GM19463 (cell line): ENCODE results near the gene POLR2H.

Experiments used
- ATAC-seq: cut with Tn5 transposase; IDR thresholded peaks from one replicate; pipeline ENCODE4 v1.9.1; 2021; ENCODE audit warnings: mild to moderate bottlenecking, moderate library complexity; ENCODE audit not compliant: unreplicated experiment

Gene POLR2H

GRCh38 chr3:184361532-184361931 lies at the start of gene POLR2H, which contains the start of gene CLCN2:
Gene POLR2H, plus strand, starts transcription at chr3:184361710. Its CDS starts 1,783 bp downstream, at chr3:184363493.
Gene CLCN2, minus strand, starts transcription at chr3:184361605. Its CDS starts 126 bp downstream, at chr3:184361479.
- peak; percentile 45 for ATAC-seq

- ATAC-seq, result peak; percentile 83
Observed at GRCh38 chr3:184314363-184314699, 47.2 kb upstream of the POLR2H start, which contains the start of gene EIF4G1. Gene EIF4G1, plus strand, starts transcription at chr3:184314606. Its CDS starts 1,191 bp downstream, at chr3:184315797.

- peak; percentile 51 for ATAC-seq
Observed at GRCh38 chr3:184314700-184315542, 46.6 kb upstream of the POLR2H start.

- no peak for ATAC-seq
Observed at GRCh38 chr3:184315543-184315867, 46.0 kb upstream of the POLR2H start.

GRCh38 chr3:184315871-184316661 lies 45.4 kb upstream of the POLR2H start:
- no peak for ATAC-seq

- ATAC-seq, result no peak
Observed at GRCh38 chr3:184316792-184317191, 44.7 kb upstream of the POLR2H start.

- ATAC-seq, result no peak
Observed at GRCh38 chr3:184317201-184317600, 44.3 kb upstream of the POLR2H start.

GRCh38 chr3:184320104-184320445 lies 41.4 kb upstream of the POLR2H start:
- no peak for ATAC-seq

- no peak for ATAC-seq
Observed at GRCh38 chr3:184321666-184322065, 39.8 kb upstream of the POLR2H start.

- no peak for ATAC-seq
Observed at GRCh38 chr3:184322731-184323487, 38.6 kb upstream of the POLR2H start.

- no peak for ATAC-seq
Observed at GRCh38 chr3:184323696-184324095, 37.8 kb upstream of the POLR2H start.

GRCh38 chr3:184325269-184325668 lies 36.2 kb upstream of the POLR2H start:
- ATAC-seq, result no peak

GRCh38 chr3:184325715-184326369 lies 35.7 kb upstream of the POLR2H start:
- no peak for ATAC-seq

- no peak for ATAC-seq
Observed at GRCh38 chr3:184327171-184327570, 34.3 kb upstream of the POLR2H start.

GRCh38 chr3:184328516-184328915 lies 33.0 kb upstream of the POLR2H start:
- ATAC-seq, result no peak

GRCh38 chr3:184332370-184333090 lies 29.0 kb upstream of the POLR2H start:
- ATAC-seq, result no peak

- no peak for ATAC-seq
Observed at GRCh38 chr3:184333190-184333589, 28.3 kb upstream of the POLR2H start.

- ATAC-seq, result no peak
Observed at GRCh38 chr3:184333700-184334099, 27.8 kb upstream of the POLR2H start.

GRCh38 chr3:184334470-184335158 lies 26.9 kb upstream of the POLR2H start:
- ATAC-seq, result no peak

GRCh38 chr3:184335291-184335660 lies 26.2 kb upstream of the POLR2H start:
- ATAC-seq, result no peak
